Upper lobe of right lung (tissue), 1 donor: Measurements from ENCODE around the gene PTPRN2. TPM values are rescaled to one million over a fixed set of nuclear protein-coding genes. Genes with fewer than 3 reads are reported as not detected.
A peak's percentile ranks its signal among the peaks of the same experiment; 100 is the strongest.

ENCODE experiments used
- ATAC-seq: fragments of 200-7000 bp; cut with Tn5 transposase; one replicate; pipeline ENCODE4 v1.9.1; 2020; ENCODE audit warnings: mild to moderate bottlenecking, moderate library complexity
- DNase-seq: peaks from one replicate; pipeline ENCODE4 v3.0.0-alpha.2; 2020
- H3K27ac ChIP-seq: fragments of 200-600 bp; one replicate; pipeline ENCODE4 v1.8.0; 2022
- H3K27me3 ChIP-seq: fragments of 200-600 bp; one replicate; pipeline ENCODE4 v1.8.0; 2022; ENCODE audit warnings: mild to moderate bottlenecking
- H3K36me3 ChIP-seq: fragments of 200-600 bp; one replicate; pipeline ENCODE4 v1.8.0; 2022
- H3K4me1 ChIP-seq: fragments of 200-600 bp; one replicate; pipeline ENCODE4 v1.8.0; 2022
- H3K4me3 ChIP-seq: fragments of 200-600 bp; one replicate; pipeline ENCODE4 v1.8.0; 2022; ENCODE audit warnings: mild to moderate bottlenecking
- H3K9me3 ChIP-seq: fragments of 200-600 bp; one replicate; pipeline ENCODE4 v1.8.0; 2022
- intact Hi-C: fragments of 100-400 bp; cut with DNase I; formaldehyde crosslinking; loops from one replicate; pipeline ENCODE4 v1.11.0; 2022
- total RNA-seq: library from RNA; stranded (reverse); fragmentation: NEBNext Ultra II Directional; extraction: Animal tissue kit (Norgen Biotek cat#: 25700); gene quantifications from one replicate; pipeline ENCODE4 v1.2.1, GENCODE V29; 2021
- TF ChIP-seq, protein P1 (sequence below): fragments of 200-600 bp; IDR thresholded peaks from one replicate; pipeline ENCODE4 v1.8.0; 2022; ENCODE audit warnings: antibody characterized with exemption
- donor health status: DM: no; HTN: yes; CAD: no; lungs with severe emphysema.

PTPRN2 gene
- total RNA-seq, 1 donor from 2014 or later: 4.9 TPM

GRCh38 chr7:158479021-158479663 is 108.5 kb downstream of the PTPRN2 start:
- Histone ChIP-seq H3K9me3 (no peaks in the 10 kb centered on the region), H3K27ac (no peak overlapping the region), H3K4me3 (no peak overlapping the region), H3K36me3 (no peaks in the 10 kb centered on the region), H3K4me1 (no peaks in the 10 kb centered on the region), H3K27me3 (no peaks in the 10 kb centered on the region)
- intact Hi-C loops: no loop called here
- TF ChIP-seq, protein P1, sequence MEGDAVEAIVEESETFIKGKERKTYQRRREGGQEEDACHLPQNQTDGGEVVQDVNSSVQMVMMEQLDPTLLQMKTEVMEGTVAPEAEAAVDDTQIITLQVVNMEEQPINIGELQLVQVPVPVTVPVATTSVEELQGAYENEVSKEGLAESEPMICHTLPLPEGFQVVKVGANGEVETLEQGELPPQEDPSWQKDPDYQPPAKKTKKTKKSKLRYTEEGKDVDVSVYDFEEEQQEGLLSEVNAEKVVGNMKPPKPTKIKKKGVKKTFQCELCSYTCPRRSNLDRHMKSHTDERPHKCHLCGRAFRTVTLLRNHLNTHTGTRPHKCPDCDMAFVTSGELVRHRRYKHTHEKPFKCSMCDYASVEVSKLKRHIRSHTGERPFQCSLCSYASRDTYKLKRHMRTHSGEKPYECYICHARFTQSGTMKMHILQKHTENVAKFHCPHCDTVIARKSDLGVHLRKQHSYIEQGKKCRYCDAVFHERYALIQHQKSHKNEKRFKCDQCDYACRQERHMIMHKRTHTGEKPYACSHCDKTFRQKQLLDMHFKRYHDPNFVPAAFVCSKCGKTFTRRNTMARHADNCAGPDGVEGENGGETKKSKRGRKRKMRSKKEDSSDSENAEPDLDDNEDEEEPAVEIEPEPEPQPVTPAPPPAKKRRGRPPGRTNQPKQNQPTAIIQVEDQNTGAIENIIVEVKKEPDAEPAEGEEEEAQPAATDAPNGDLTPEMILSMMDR: no peak
- ATAC-seq: no peak
- no peak for DNase-seq

GRCh38 chr7:158477866-158478265 is 109.8 kb downstream of the PTPRN2 start:
- H3K27me3 ChIP-seq: no peaks in the 10 kb centered on the region
- no peak overlapping the region for H3K4me3 ChIP-seq
- no peaks in the 10 kb centered on the region for H3K4me1 ChIP-seq
- H3K9me3 ChIP-seq: no peaks in the 10 kb centered on the region
- DNase-seq (no peak), ATAC-seq (no peak)
- H3K36me3 ChIP-seq: no peaks in the 10 kb centered on the region
- intact Hi-C loops: no loop called here
- TF ChIP-seq, protein P1: no peak
- H3K27ac ChIP-seq: no peak overlapping the region

GRCh38 chr7:158476331-158476932 is 111.2 kb downstream of the PTPRN2 start:
- H3K36me3 ChIP-seq: no peaks in the 10 kb centered on the region
- intact Hi-C loops: no loop called here
- ATAC-seq (no peak), DNase-seq (no peak)
- no peaks in the 10 kb centered on the region for H3K9me3 ChIP-seq
- H3K4me3 ChIP-seq: no peak overlapping the region
- H3K27ac ChIP-seq: no peak overlapping the region
- TF ChIP-seq, protein P1: no peak
- H3K27me3 ChIP-seq: no peaks in the 10 kb centered on the region
- H3K4me1 ChIP-seq: no peaks in the 10 kb centered on the region

GRCh38 chr7:158475679-158476052 is 112.0 kb downstream of the PTPRN2 start:
- DNase-seq (no peak), ATAC-seq (no peak)
- Histone ChIP-seq H3K9me3 (no peaks in the 10 kb centered on the region), H3K4me1 (no peaks in the 10 kb centered on the region), H3K27ac (no peak overlapping the region), H3K4me3 (no peak overlapping the region), H3K36me3 (no peaks in the 10 kb centered on the region), H3K27me3 (no peaks in the 10 kb centered on the region)
- TF ChIP-seq, protein P1: no peak
- intact Hi-C loops: no loop called here

DNA sequence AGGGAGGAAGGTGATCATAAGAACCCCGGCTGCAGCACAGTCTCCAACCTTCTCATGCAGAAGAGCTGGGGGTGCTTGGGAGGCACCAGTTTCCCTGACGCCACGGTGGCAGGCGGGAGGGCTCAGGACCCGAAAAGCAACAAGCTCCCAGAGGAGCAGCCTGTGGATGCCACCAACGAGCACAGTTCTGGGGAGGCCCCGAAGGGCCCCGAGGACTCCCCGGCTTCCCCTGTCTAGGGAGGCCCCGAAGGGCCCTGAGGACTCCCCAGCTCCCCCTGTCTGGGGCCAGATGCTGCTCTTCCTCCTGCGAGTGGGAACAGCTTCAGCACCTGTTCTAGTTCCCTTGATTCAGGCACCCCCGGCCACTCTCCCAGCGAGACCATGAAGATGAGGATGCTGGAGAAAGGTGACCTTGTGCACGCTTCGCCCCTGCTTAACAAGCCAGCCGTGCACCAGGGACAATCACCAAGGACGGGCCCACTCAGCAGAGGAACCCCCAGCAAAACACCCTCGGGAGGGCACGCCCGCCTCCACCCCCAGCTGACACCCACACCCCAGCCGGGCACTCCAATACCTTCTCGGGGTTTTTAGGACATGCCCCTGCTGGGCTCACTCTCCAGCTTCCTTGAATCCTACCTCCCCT is 112.5 kb downstream of the PTPRN2 start:
- no peaks in the 10 kb centered on the region for H3K27me3 ChIP-seq
- DNase-seq (no peak), ATAC-seq (peak; percentile 27)
- H3K4me1 ChIP-seq: no peaks in the 10 kb centered on the region
- no peaks in the 10 kb centered on the region for H3K36me3 ChIP-seq
- TF ChIP-seq, protein P1: no peak
- no peak overlapping the region for H3K4me3 ChIP-seq
- intact Hi-C loops: no loop called here
- no peaks in the 10 kb centered on the region for H3K9me3 ChIP-seq
- H3K27ac ChIP-seq: no peak overlapping the region
